Kidney (tissue), 14 donors: ENCODE data around the gene HABP2. TPM values are rescaled to one million over a fixed set of nuclear protein-coding genes. Genes with fewer than 3 reads are reported as not detected.

Experiments
- DNase-seq, 5 donors: peaks; one replicate each; pipeline ENCODE4 v3.0.0-alpha.2; 2013 to 2020
- FAIRE-seq: peaks from 2 replicates; lab custom pipeline; 2012; peaks lifted over from hg19 to GRCh38; lab: Jason Lieb, UNC
- H3K27ac ChIP-seq, 2 donors: one replicate each; pipeline ENCODE4 v1.7.0; 2013; ENCODE audit warnings: low read depth in 2 of 2, low read length in 2 of 2, inconsistent platforms in 1 of 2
- H3K27me3 ChIP-seq: one replicate; pipeline ENCODE4 v1.7.1; 2013; ENCODE audit warnings: low read length, inconsistent platforms; ENCODE audit not compliant: control insufficient read depth, insufficient read depth
- H3K36me3 ChIP-seq, 3 donors: one replicate each; pipeline versions ENCODE4 v1.7.0 to v1.7.1; 2013; ENCODE audit warnings: low read length in 3 of 3, control low read depth in 1 of 3, inconsistent platforms in 1 of 3; ENCODE audit not compliant: insufficient read depth in 3 of 3, control insufficient read depth in 2 of 3
- H3K4me1 ChIP-seq, 3 donors: one replicate each; pipeline versions ENCODE4 v1.7.0 to v1.7.1; 2013; ENCODE audit warnings: low read length in 3 of 3, inconsistent platforms in 1 of 3, low read depth in 1 of 3; ENCODE audit not compliant: control insufficient read depth in 2 of 3, insufficient read depth in 2 of 3
- H3K4me3 ChIP-seq, 3 donors: one replicate each; pipeline versions ENCODE4 v1.7.0 to v1.8.1; 2013; ENCODE audit warnings: low read length in 3 of 3, control low read depth in 1 of 3, inconsistent platforms in 1 of 3
- H3K9ac ChIP-seq, 3 donors: one replicate each; pipeline versions ENCODE4 v1.7.0 to v1.7.1; 2013; ENCODE audit warnings: low read length in 3 of 3, control low read depth in 1 of 3, inconsistent platforms in 1 of 3
- H3K9me3 ChIP-seq, 3 donors: one replicate each; pipeline versions ENCODE4 v1.7.0 to v1.7.1; 2013; ENCODE audit warnings: low read length in 3 of 3, control low read depth in 1 of 3, inconsistent platforms in 1 of 3; ENCODE audit not compliant: control insufficient read depth in 2 of 3, insufficient read depth in 1 of 3
- intact Hi-C: fragments of 100-400 bp; cut with DNase I; formaldehyde crosslinking; loops from one replicate; pipeline ENCODE4 v1.11.1; 2022
- polyA plus RNA-seq: library from polyadenylated mRNA; stranded (reverse); fragments of 350-450 nt; fragmentation: Illumina TruSeq; extraction: RNeasy Lipid Tissue Mini Kit (QIAGEN cat#74804); gene quantifications from one replicate; pipeline ENCODE4 v1.2.3, GENCODE V29; 2014; ENCODE audit warnings: low read depth, low replicate concordance; ENCODE audit not compliant: insufficient read depth
- total RNA-seq: library from RNA; stranded (reverse); fragmentation: NEBNext Ultra II Directional; extraction: Animal tissue kit (Norgen Biotek cat#: 25700); gene quantifications from one replicate; pipeline ENCODE4 v1.2.1, GENCODE V29; 2021
- TF ChIP-seq, protein P1 (sequence below): IDR thresholded peaks from 3 replicates; pipeline ENCODE4 v1.5.1; 2012; ENCODE audit warnings: mild to moderate bottlenecking, moderate library complexity, borderline replicate concordance; ENCODE audit not compliant: insufficient read depth; ENCODE audit errors: extremely low read depth
- donor health status: control.
- donor health status: control.
- donor health status: control.
- donor health status: control.
- donor health status: control.
- donor health status: DM: yes; HTN: yes; CAD: no.
- donor health status: Normal renal cell carcinoma (clear cell type).

Gene HABP2
- total and polyA plus RNA-seq, 2 donors from 2014 or later: 25.6 to 27.4 TPM

GRCh38 chr10:113528876-113529275 lies 24.0 kb upstream of the HABP2 start:
- no peaks in the 10 kb centered on the region for H3K9me3 ChIP-seq
- H3K9ac ChIP-seq: no peak overlapping the region
- TF ChIP-seq, protein P1, sequence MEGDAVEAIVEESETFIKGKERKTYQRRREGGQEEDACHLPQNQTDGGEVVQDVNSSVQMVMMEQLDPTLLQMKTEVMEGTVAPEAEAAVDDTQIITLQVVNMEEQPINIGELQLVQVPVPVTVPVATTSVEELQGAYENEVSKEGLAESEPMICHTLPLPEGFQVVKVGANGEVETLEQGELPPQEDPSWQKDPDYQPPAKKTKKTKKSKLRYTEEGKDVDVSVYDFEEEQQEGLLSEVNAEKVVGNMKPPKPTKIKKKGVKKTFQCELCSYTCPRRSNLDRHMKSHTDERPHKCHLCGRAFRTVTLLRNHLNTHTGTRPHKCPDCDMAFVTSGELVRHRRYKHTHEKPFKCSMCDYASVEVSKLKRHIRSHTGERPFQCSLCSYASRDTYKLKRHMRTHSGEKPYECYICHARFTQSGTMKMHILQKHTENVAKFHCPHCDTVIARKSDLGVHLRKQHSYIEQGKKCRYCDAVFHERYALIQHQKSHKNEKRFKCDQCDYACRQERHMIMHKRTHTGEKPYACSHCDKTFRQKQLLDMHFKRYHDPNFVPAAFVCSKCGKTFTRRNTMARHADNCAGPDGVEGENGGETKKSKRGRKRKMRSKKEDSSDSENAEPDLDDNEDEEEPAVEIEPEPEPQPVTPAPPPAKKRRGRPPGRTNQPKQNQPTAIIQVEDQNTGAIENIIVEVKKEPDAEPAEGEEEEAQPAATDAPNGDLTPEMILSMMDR: no peak
- H3K27me3 ChIP-seq: no peaks in the 10 kb centered on the region
- H3K27ac ChIP-seq: no peak overlapping the region
- H3K4me3 ChIP-seq: no peak overlapping the region
- H3K36me3 ChIP-seq: no peaks in the 10 kb centered on the region
- intact Hi-C loops: no loop called here
- H3K4me1 ChIP-seq: peaks cover 0 to 6% (median 0%) of the 10 kb centered on the region in 3 donors
- FAIRE-seq (no peak), DNase-seq (no peak)

DNA sequence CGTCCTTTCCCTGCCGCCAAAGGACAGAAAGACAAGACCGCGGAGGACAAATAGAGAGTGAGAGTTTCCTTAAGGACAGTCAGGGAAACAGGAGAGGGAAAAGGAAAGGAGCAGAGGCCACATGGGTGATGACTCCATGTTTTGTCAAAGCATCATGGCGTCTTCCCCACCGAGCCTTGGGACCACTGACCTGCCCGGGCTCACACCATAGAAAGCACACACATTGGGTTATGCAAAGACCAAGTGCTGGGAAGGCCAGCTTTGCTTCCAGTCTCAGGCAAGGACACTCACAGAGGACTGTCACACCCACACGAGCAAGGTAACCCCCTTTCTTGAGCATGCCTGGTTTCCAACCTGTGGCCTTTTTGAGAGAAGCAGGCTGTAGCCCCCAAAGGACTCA lies 23.3 kb upstream of the HABP2 start:
- no peaks in the 10 kb centered on the region for H3K9me3 ChIP-seq
- no peak for DNase-seq
- FAIRE-seq: no peak
- TF ChIP-seq, protein P1: no peak
- intact Hi-C loops: no loop called here
- no peaks in the 10 kb centered on the region for H3K36me3 ChIP-seq
- H3K27me3 ChIP-seq: no peaks in the 10 kb centered on the region
- no peak overlapping the region for H3K9ac ChIP-seq
- no peak overlapping the region for H3K27ac ChIP-seq
- peaks cover 0 to 6% (median 0%) of the 10 kb centered on the region in 3 donors for H3K4me1 ChIP-seq
- no peak overlapping the region for H3K4me3 ChIP-seq

GRCh38 chr10:113530476-113530875 lies 22.4 kb upstream of the HABP2 start:
- Histone ChIP-seq H3K4me1 (peaks cover 0 to 6% (median 0%) of the 10 kb centered on the region in 3 donors), H3K9ac (no peak overlapping the region), H3K9me3 (no peaks in the 10 kb centered on the region), H3K27me3 (no peaks in the 10 kb centered on the region), H3K27ac (no peak overlapping the region), H3K36me3 (no peaks in the 10 kb centered on the region), H3K4me3 (no peak overlapping the region)
- FAIRE-seq (no peak), DNase-seq (no peak)
- TF ChIP-seq, protein P1: no peak
- intact Hi-C loops: no loop called here

- no peaks in the 10 kb centered on the region for H3K36me3 ChIP-seq
- H3K9ac ChIP-seq: no peak overlapping the region
- no peaks in the 10 kb centered on the region for H3K4me1 ChIP-seq
- H3K27me3 ChIP-seq: no peaks in the 10 kb centered on the region
- TF ChIP-seq, protein P1: no peak
- intact Hi-C loops: no loop called here
- FAIRE-seq (no peak), DNase-seq (no peak)
- no peak overlapping the region for H3K4me3 ChIP-seq
- H3K27ac ChIP-seq: no peak overlapping the region
- H3K9me3 ChIP-seq: no peaks in the 10 kb centered on the region
Measured at GRCh38 chr10:113532724-113533123, 20.1 kb upstream of the HABP2 start.
